NCI-H345 (cell line): Measurements from ENCODE around the gene SLC35E2B.

Source experiments
- DNase-seq: peaks from one replicate; lab custom pipeline; 2025; lab: John Stamatoyannopoulos, UW

The SLC35E2B gene

GRCh38 chr1:1609822-1610485 lies 82.6 kb downstream of the SLC35E2B start:
- DNase-seq = no peak
